AG04450 (cell line): ENCODE data around the gene KIF26B. TPM values are rescaled to one million over a fixed set of nuclear protein-coding genes. Genes with fewer than 3 reads are reported as not detected.

Source experiments
- CTCF ChIA-PET: fragments of 300-600, 350-600 bp; formaldehyde crosslinking; extraction: SDS; loops from one replicate; lab custom pipeline; 2022; ENCODE audit warnings: antibody characterized with exemption, inconsistent platforms; lab: Charles Lee
- POLR2A ChIA-PET: fragments of 350-600 bp; formaldehyde crosslinking; extraction: SDS; loops from one replicate; lab custom pipeline; 2021; ENCODE audit warnings: antibody characterized with exemption, inconsistent platforms; lab: Yijun Ruan, JAX
- DNase-seq: peaks from one replicate; pipeline ENCODE4 v3.0.0-alpha.2; 2011; ENCODE audit warnings: low read depth, low spot score
- H3K27ac ChIP-seq: one replicate; pipeline ENCODE4 v1.5.1; 2012; ENCODE audit warnings: low read depth, low read length, control low read depth
- H3K27me3 ChIP-seq: one replicate; pipeline ENCODE4 v1.6.0; 2012; ENCODE audit warnings: low read length; ENCODE audit not compliant: control insufficient read depth, insufficient read depth
- H3K4me3 ChIP-seq: 2 replicates; pipeline ENCODE4 v1.5.1; 2011; ENCODE audit warnings: mild to moderate bottlenecking, low read depth, low read length, control low read depth
- H3K9me3 ChIP-seq: 2 replicates; pipeline ENCODE4 v1.5.1; 2012; ENCODE audit warnings: low read length; ENCODE audit not compliant: control insufficient read depth, insufficient read depth
- polyA plus RNA-seq: library from polyadenylated mRNA; depleted of rRNA; stranded (reverse); fragments of >200 nt; gene quantifications from 2 replicates; pipeline ENCODE4 v1.2.3, GENCODE V29; 2011
- TF ChIP-seq, protein P1 (sequence below): IDR thresholded peaks from 2 replicates; pipeline ENCODE4 v1.5.1; 2011; ENCODE audit warnings: low read depth, low read length, control low read depth, inconsistent platforms

KIF26B gene
- polyA plus RNA-seq, 1 experiment: 2.4 TPM

DNA sequence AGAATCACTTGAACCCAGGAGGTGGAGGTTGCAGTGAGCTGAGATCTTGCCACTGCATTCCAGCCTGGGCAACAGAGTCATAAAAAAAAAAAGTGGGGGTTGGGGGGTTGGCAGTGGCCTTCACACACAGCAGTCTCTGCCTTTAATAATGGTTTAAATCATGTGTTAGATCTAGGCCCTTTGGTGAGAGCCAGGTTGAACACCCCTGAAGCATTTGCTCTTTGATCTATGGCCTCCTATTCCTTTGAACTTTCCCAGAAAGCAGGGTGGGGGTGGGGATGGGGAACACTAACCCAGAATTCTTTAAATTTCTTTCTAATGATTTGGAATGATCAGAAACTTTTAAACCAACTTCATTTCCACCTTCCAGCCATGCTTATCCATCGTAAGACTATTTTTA lies 313.0 kb downstream of the KIF26B start:
- POLR2A ChIA-PET: no interaction called here
- TF ChIP-seq, protein P1, sequence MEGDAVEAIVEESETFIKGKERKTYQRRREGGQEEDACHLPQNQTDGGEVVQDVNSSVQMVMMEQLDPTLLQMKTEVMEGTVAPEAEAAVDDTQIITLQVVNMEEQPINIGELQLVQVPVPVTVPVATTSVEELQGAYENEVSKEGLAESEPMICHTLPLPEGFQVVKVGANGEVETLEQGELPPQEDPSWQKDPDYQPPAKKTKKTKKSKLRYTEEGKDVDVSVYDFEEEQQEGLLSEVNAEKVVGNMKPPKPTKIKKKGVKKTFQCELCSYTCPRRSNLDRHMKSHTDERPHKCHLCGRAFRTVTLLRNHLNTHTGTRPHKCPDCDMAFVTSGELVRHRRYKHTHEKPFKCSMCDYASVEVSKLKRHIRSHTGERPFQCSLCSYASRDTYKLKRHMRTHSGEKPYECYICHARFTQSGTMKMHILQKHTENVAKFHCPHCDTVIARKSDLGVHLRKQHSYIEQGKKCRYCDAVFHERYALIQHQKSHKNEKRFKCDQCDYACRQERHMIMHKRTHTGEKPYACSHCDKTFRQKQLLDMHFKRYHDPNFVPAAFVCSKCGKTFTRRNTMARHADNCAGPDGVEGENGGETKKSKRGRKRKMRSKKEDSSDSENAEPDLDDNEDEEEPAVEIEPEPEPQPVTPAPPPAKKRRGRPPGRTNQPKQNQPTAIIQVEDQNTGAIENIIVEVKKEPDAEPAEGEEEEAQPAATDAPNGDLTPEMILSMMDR: no peak

DNA sequence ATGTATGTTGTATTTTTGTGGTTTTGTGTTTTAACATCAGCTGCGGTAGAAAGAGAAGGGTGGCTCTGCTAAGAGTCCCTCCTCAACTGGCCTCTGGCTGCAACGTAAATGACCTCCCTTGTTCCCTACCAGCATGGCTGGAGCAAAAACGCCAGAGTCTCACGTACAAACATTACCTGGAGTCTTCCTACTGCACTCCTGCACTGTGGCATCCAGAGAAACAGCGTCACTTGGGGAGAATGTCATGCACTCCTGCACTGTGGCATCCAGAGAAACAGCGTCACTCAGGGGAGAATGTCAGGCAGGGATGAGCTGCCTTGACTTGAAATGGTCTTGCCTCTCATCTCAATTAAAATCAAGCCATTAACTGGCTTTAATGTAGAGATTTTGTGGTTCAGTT lies 314.2 kb downstream of the KIF26B start:
- ChIA-PET POLR2A (no interaction called here), CTCF (no interaction called here)
- Histone ChIP-seq H3K27me3 (no peaks in the 10 kb centered on the region), H3K9me3 (no peaks in the 10 kb centered on the region; the same call in 1 of the 2 replicates), H3K4me3 (no peak overlapping the region), H3K27ac (no peak overlapping the region)
- no peak for DNase-seq
- TF ChIP-seq, protein P1: no peak

More for the DNA sequence above, 313.0 kb downstream of the KIF26B start:
- Histone ChIP-seq H3K4me3 (no peak overlapping the region), H3K9me3 (no peaks in the 10 kb centered on the region; the same call in 1 of the 2 replicates), H3K27ac (no peak overlapping the region), H3K27me3 (no peaks in the 10 kb centered on the region)
- CTCF ChIA-PET: no interaction called here
- DNase-seq: no peak

DNA sequence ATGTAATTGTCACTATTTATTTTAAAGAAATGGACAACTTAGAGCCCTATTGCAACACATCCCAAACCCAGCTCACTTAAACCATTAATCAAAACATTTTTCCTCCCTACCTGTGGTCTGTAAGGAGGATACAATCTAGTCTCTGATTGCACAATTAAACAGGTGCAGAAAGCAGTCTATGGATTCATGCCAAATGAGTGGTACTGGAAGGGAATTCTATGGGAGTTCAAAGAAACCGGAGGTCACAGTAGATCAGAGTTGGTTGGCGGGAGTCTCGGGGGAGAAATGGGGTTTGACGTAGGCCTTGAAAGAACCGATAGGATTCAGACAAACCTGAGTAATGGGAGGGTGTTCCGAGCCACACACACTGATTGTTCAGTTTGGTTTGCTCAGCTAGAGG lies 314.9 kb downstream of the KIF26B start:
- TF ChIP-seq, protein P1: no peak
- CTCF ChIA-PET: no interaction called here
- Histone ChIP-seq H3K27ac (no peak overlapping the region), H3K9me3 (no peaks in the 10 kb centered on the region; the same call in 1 of the 2 replicates), H3K27me3 (no peaks in the 10 kb centered on the region), H3K4me3 (no peak overlapping the region)
- POLR2A ChIA-PET: no interaction called here
- no peak for DNase-seq

DNA sequence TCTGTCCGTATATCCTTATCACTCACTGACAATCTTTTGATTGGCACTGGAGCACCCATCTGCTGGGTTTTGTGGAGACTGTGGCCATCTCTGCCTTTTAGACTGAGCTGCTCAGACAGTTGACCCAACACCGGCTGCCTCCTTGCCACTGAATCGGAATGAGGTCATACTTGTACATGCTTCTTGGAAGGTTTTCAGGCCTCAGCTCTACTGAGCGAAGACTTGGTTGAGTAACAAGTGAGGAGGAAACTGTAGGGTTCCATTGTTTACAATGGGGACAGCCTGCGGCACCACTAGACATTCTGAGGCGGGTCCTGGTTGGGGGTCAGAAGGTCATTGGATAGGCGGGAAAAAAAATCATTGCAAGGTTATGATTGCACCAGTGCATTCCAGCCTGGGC lies 320.3 kb downstream of the KIF26B start:
- H3K4me3 ChIP-seq: no peak overlapping the region
- CTCF ChIA-PET: interaction anchor here (0.6 kb wide), 2 partner anchors 34 to 318 kb away, joined by 3 to 12 read pairs; no protein-coding TSS in a partner anchor
- DNase-seq: peak; percentile 6
- TF ChIP-seq, protein P1: no peak
- no peak overlapping the region for H3K27ac ChIP-seq
- POLR2A ChIA-PET: no interaction called here
- H3K27me3 ChIP-seq: no peaks in the 10 kb centered on the region
- no peaks in the 10 kb centered on the region; the same call in 1 of the 2 replicates for H3K9me3 ChIP-seq

DNA sequence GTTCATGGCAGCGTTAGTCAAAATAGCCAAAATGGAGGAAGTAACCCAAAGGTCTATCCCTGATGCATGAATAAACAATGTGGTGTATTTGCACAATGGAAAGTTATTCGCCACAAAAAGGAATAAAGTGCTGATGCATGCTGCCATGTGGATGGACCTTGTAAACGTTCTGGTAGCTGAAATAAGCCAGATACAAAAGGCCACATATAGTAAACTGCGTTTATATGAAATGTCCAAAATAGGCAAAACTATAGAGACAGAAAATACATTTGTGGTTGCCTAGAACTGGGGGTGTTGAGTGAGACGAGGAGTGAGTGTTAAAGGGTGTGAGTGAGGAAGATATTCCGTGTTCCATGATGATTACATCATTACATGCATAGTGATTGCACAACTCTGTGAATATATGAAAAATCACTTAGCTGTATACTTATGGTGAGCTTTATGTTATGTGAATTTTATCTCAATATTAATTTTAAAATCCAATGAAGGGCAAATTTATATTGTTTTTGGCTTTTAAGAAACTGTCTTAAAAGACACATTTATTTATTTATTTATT lies 321.3 kb downstream of the KIF26B start:
- H3K27ac ChIP-seq: no peak overlapping the region
- TF ChIP-seq, protein P1: no peak
- H3K27me3 ChIP-seq: no peaks in the 10 kb centered on the region
- no peak overlapping the region for H3K4me3 ChIP-seq
- DNase-seq: no peak
- ChIA-PET CTCF (interaction anchor here (0.6 kb wide), 2 partner anchors 319 to 361 kb away, joined by 3 to 12 read pairs; no protein-coding TSS in a partner anchor), POLR2A (no interaction called here)
- H3K9me3 ChIP-seq: no peaks in the 10 kb centered on the region; the same call in 1 of the 2 replicates
